UCSD-AML1 (cell line): ENCODE results near the gene EEF2K.
A peak's percentile ranks its signal among the peaks of the same experiment; 100 is the strongest.
"Not testable (repeated sequence)": the region's sequence is repeated elsewhere in the genome, so short reads cannot be mapped to it uniquely, and the experiment has no call there.

ENCODE experiments used
- DNase-seq: peaks from one replicate; lab custom pipeline; 2025; ENCODE audit not compliant: unreplicated experiment; lab: John Stamatoyannopoulos, UW

Gene EEF2K

GRCh38 chr16:22206013-22206841 lies at the start of gene EEF2K:
Gene EEF2K, plus strand, starts transcription at chr16:22206278. Its CDS starts 19,452 bp downstream, at chr16:22225730.
- peak; percentile 95 for DNase-seq

- DNase-seq = no peak
Observed at GRCh38 chr16:22161401-22161800, 44.7 kb upstream of the EEF2K start.

- no peak for DNase-seq
Observed at GRCh38 chr16:22161999-22162655, 44.0 kb upstream of the EEF2K start, which contains the start of gene SDR42E2. Gene SDR42E2, plus strand, starts transcription at chr16:22162506. Its CDS starts 3,077 bp downstream, at chr16:22165583.

- DNase-seq = no peak
Observed at GRCh38 chr16:22162656-22163009, 43.4 kb upstream of the EEF2K start.

GRCh38 chr16:22163806-22164205 lies 42.3 kb upstream of the EEF2K start:
- no peak for DNase-seq

- DNase-seq = no peak
Observed at GRCh38 chr16:22164482-22164881, 41.6 kb upstream of the EEF2K start.

GRCh38 chr16:22165508-22166285 lies 40.4 kb upstream of the EEF2K start:
- DNase-seq = no peak

GRCh38 chr16:22171953-22172352 lies 34.1 kb upstream of the EEF2K start:
- no peak for DNase-seq

- DNase-seq = not testable (repeated sequence)
Observed at GRCh38 chr16:22172642-22173041, 33.4 kb upstream of the EEF2K start.

- DNase-seq = no peak
Observed at GRCh38 chr16:22174642-22175041, 31.4 kb upstream of the EEF2K start.

- DNase-seq = no peak
Observed at GRCh38 chr16:22177968-22178930, 27.8 kb upstream of the EEF2K start.

GRCh38 chr16:22181426-22181825 lies 24.7 kb upstream of the EEF2K start:
- no peak for DNase-seq

- no peak for DNase-seq
Observed at GRCh38 chr16:22181843-22182242, 24.2 kb upstream of the EEF2K start.

- no peak for DNase-seq
Observed at GRCh38 chr16:22183335-22183734, 22.7 kb upstream of the EEF2K start.

- no peak for DNase-seq
Observed at GRCh38 chr16:22183901-22184614, 22.0 kb upstream of the EEF2K start.

GRCh38 chr16:22184615-22184968 lies 21.5 kb upstream of the EEF2K start:
- DNase-seq = no peak

- no peak for DNase-seq
Observed at GRCh38 chr16:22186517-22186916, 19.6 kb upstream of the EEF2K start.

GRCh38 chr16:22188267-22188594 lies 17.8 kb upstream of the EEF2K start:
- DNase-seq = no peak

- DNase-seq = peak; percentile 63
Observed at GRCh38 chr16:22188595-22189442, 17.3 kb upstream of the EEF2K start.
